Keratinocyte (primary cell): Measurements from ENCODE around the gene PIK3CA. TPM values are rescaled to one million over a fixed set of nuclear protein-coding genes. Genes with fewer than 3 reads are reported as not detected.

ENCODE experiments used
- DNase-seq: peaks from one replicate; pipeline ENCODE4 v3.0.0-alpha.2; 2011; ENCODE audit warnings: low read depth, missing footprints, low spot score
- FAIRE-seq: peaks from 2 replicates; lab custom pipeline; 2011; peaks lifted over from hg19 to GRCh38; lab: Jason Lieb, UNC
- H2AFZ ChIP-seq: 2 replicates; pipeline ENCODE4 v1.6.0; 2012; ENCODE audit warnings: low read length, control low read depth, inconsistent platforms; ENCODE audit not compliant: control insufficient read depth
- H3K27ac ChIP-seq: 2 replicates; pipeline ENCODE4 v1.5.1; 2011; ENCODE audit warnings: low read length; ENCODE audit not compliant: control insufficient read depth, insufficient read depth
- H3K27me3 ChIP-seq: 3 replicates; pipeline ENCODE4 v1.6.0; 2011; ENCODE audit warnings: low read length; ENCODE audit not compliant: control insufficient read depth, insufficient read depth; ENCODE audit errors: extremely low read depth
- H3K36me3 ChIP-seq, 2 experiments: 2 replicates in 1 of 2; 3 replicates in 1 of 2; pipeline ENCODE4 v1.5.1; 2011; ENCODE audit warnings: low read length in 2 of 2, mild to moderate bottlenecking in 1 of 2; ENCODE audit not compliant: control insufficient read depth in 2 of 2, insufficient read depth in 2 of 2; ENCODE audit errors: extremely low read depth in 1 of 2
- H3K4me1 ChIP-seq: 3 replicates; pipeline ENCODE4 v1.5.1; 2011; ENCODE audit warnings: low read length; ENCODE audit not compliant: control insufficient read depth, insufficient read depth; ENCODE audit errors: extremely low read depth
- H3K4me2 ChIP-seq: 3 replicates; pipeline ENCODE4 v1.6.0; 2011; ENCODE audit warnings: low read depth, low read length; ENCODE audit not compliant: control insufficient read depth, insufficient read depth; ENCODE audit errors: extremely low read depth
- H3K4me3 ChIP-seq, 3 experiments: fragments of 200-600 bp in 1 of 3; sonication (generic) in 1 of 3; 2 replicates in 2 of 3; 3 replicates in 1 of 3; pipeline ENCODE4 v1.5.1; 2011 to 2016; ENCODE audit warnings: low read length in 3 of 3, mild to moderate bottlenecking in 3 of 3, control low read depth in 2 of 3, inconsistent platforms in 1 of 3, low read depth in 1 of 3, mixed read lengths in 1 of 3, mixed run types in 1 of 3, moderate library complexity in 1 of 3; ENCODE audit not compliant: control insufficient read depth in 2 of 3, insufficient read depth in 2 of 3; ENCODE audit errors: extremely low read depth in 1 of 3
- H3K79me2 ChIP-seq: 2 replicates; pipeline ENCODE4 v1.6.0; 2012; ENCODE audit warnings: low read length; ENCODE audit not compliant: control insufficient read depth, insufficient read depth
- H3K9ac ChIP-seq: 3 replicates; pipeline ENCODE4 v1.6.0; 2011; ENCODE audit warnings: low read length; ENCODE audit not compliant: control insufficient read depth, insufficient read depth; ENCODE audit errors: extremely low read depth
- H3K9me1 ChIP-seq: 3 replicates; pipeline ENCODE4 v1.6.0; 2011; ENCODE audit warnings: low read length; ENCODE audit not compliant: control insufficient read depth, insufficient read depth; ENCODE audit errors: extremely low read depth
- H3K9me3 ChIP-seq: 2 replicates; pipeline ENCODE4 v1.5.1; 2012; ENCODE audit warnings: low read depth, low read length; ENCODE audit not compliant: control insufficient read depth
- H4K20me1 ChIP-seq: 3 replicates; pipeline ENCODE4 v1.6.0; 2011; ENCODE audit warnings: low read length; ENCODE audit not compliant: control insufficient read depth, insufficient read depth; ENCODE audit errors: extremely low read depth
- EZH2 ChIP-seq: IDR thresholded peaks from one replicate; pipeline ENCODE4 v1.6.1; 2012; ENCODE audit warnings: inconsistent platforms, mild to moderate bottlenecking, low read length, moderate library complexity
- dilution Hi-C: fragments of 300-500 bp; cut with MboI; formaldehyde crosslinking; loops from one replicate; pipeline ENCODE4 v1.7.0; 2020; ENCODE audit warnings: low sequenced_read_pairs; ENCODE audit not compliant: extremely low pct_ligation_motif_present
- polyA plus RNA-seq, 5 experiments: library from polyadenylated mRNA; depleted of rRNA in 3 of 5; stranded (reverse) in 3 of 5; stranded (forward) in 1 of 5; unstranded in 1 of 5; fragments of >200 nt; gene quantifications; 1 replicate in 1 of 5; 2 replicates in 3 of 5; 3 replicates in 1 of 5; pipeline versions ENCODE4 v1.2.1 to v1.2.3, GENCODE V29; 2011 to 2012; ENCODE audit warnings: missing spikeins in 2 of 5, low read depth in 1 of 5, low replicate concordance in 1 of 5
- TF ChIP-seq, protein P1 (sequence below), 3 experiments: IDR thresholded peaks in 1 of 3; conservative IDR thresholded peaks in 1 of 3; optimal IDR thresholded peaks in 1 of 3; 2 replicates in 2 of 3; 3 replicates in 1 of 3; pipeline versions ENCODE3 to v1.5.1; 2011; ENCODE audit warnings: low read length in 3 of 3, mild to moderate bottlenecking in 3 of 3, moderate library complexity in 2 of 3, control low read depth in 1 of 3, inconsistent platforms in 1 of 3; ENCODE audit not compliant: insufficient read depth in 2 of 3; ENCODE audit errors: extremely low read depth in 1 of 3

Gene PIK3CA
- polyA plus RNA-seq, 1 donor (not counting 4 experiments of a cell fraction or from before 2014, with no cell fraction given) = 12.0 TPM

DNA sequence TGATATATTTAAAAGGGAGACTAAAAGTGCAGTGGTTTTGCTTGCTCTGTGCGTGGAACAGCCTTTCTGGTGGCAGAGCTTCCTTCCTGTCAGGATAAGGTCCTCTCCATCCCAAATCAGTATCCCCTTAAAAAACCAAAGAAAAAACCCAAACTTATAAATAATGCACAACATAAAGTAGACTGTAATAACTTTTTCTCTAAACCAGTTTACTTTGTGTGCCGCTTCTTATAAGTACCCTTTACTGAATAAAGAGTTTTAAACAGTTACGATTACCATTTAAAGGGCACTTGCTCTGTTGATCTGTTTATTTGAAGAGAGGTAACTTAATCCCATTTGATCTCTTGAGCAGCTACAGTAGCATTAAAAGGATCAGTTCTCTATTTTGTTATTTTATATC lies 2.5 kb downstream of the PIK3CA start:
- H3K79me2 ChIP-seq = peaks cover 61% of the 10 kb centered on the region
- no peak overlapping the region for H3K27ac ChIP-seq
- H3K27me3 ChIP-seq = no peaks in the 10 kb centered on the region
- DNase-seq (no peak), FAIRE-seq (no peak)
- H2AFZ ChIP-seq = no peak overlapping the region
- no peaks in the 10 kb centered on the region for H4K20me1 ChIP-seq
- H3K4me3 ChIP-seq = no peak overlapping the region
- H3K36me3 ChIP-seq = no peaks in the 10 kb centered on the region
- no peak overlapping the region for H3K9ac ChIP-seq
- no peaks in the 10 kb centered on the region for H3K9me3 ChIP-seq
- dilution Hi-C loops = no loop called here
- TF ChIP-seq EZH2 = no peak
- TF ChIP-seq, protein P1, sequence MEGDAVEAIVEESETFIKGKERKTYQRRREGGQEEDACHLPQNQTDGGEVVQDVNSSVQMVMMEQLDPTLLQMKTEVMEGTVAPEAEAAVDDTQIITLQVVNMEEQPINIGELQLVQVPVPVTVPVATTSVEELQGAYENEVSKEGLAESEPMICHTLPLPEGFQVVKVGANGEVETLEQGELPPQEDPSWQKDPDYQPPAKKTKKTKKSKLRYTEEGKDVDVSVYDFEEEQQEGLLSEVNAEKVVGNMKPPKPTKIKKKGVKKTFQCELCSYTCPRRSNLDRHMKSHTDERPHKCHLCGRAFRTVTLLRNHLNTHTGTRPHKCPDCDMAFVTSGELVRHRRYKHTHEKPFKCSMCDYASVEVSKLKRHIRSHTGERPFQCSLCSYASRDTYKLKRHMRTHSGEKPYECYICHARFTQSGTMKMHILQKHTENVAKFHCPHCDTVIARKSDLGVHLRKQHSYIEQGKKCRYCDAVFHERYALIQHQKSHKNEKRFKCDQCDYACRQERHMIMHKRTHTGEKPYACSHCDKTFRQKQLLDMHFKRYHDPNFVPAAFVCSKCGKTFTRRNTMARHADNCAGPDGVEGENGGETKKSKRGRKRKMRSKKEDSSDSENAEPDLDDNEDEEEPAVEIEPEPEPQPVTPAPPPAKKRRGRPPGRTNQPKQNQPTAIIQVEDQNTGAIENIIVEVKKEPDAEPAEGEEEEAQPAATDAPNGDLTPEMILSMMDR (optimal IDR thresholded peaks at IDR 0.05 in 1 of 3, IDR thresholded peaks at IDR 0.05 in 1 of 3, conservative IDR thresholded peaks at IDR 0.05 in 1 of 3; ENCODE audit: extremely low read depth in 1 of 3, insufficient read depth in 2 of 3, low read length in 3 of 3) = no peak
- H3K9me1 ChIP-seq = no peaks in the 10 kb centered on the region
- peaks cover 9% of the 10 kb centered on the region for H3K4me1 ChIP-seq
- H3K4me2 ChIP-seq = peak overlapping the region; percentile 90

DNA sequence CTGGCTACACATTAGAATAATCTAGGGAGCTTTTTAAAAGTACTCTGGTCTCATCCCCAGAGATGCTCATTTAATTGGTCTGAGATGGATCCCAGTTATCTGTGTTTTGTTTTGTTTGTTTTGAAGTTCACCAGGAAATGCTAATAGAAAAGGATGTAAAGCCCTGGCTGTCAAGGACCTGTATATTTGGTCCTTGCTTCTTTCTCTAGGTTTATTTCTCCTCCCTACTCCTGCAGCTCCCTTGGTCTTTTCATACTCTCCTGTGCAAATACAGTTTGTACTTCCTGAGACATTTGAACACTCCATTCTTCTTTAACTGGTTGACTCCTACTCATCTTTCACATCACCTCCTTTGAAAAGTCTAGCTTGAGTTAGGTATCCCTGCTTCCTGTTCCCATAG lies 3.3 kb downstream of the PIK3CA start:
- H4K20me1 ChIP-seq = no peaks in the 10 kb centered on the region
- dilution Hi-C loops = no loop called here
- H2AFZ ChIP-seq = no peak overlapping the region
- no peaks in the 10 kb centered on the region for H3K9me3 ChIP-seq
- no peaks in the 10 kb centered on the region for H3K9me1 ChIP-seq
- H3K27ac ChIP-seq = no peak overlapping the region
- no peak overlapping the region for H3K9ac ChIP-seq
- no peak overlapping the region for H3K4me3 ChIP-seq
- FAIRE-seq (no peak), DNase-seq (no peak)
- H3K79me2 ChIP-seq = peaks cover 66% of the 10 kb centered on the region
- TF ChIP-seq EZH2 = no peak
- TF ChIP-seq, protein P1 (optimal IDR thresholded peaks at IDR 0.05 in 1 of 3, IDR thresholded peaks at IDR 0.05 in 1 of 3, conservative IDR thresholded peaks at IDR 0.05 in 1 of 3; ENCODE audit: extremely low read depth in 1 of 3, insufficient read depth in 2 of 3, low read length in 3 of 3) = no peak
- H3K36me3 ChIP-seq = no peaks in the 10 kb centered on the region
- peaks cover 13% of the 10 kb centered on the region for H3K4me1 ChIP-seq
- H3K27me3 ChIP-seq = no peaks in the 10 kb centered on the region
- H3K4me2 ChIP-seq = no peak overlapping the region
